ENCODE data around the gene TRIM34.
"Not testable (repeated sequence)": the region's sequence is repeated elsewhere in the genome, so short reads cannot be mapped to it uniquely, and the experiment has no call there.

Gene TRIM34

GRCh38 chr11:5596607-5597201 lies 28.1 kb upstream of the TRIM34 start, which contains the start of gene TRIM6:
Gene TRIM6, plus strand, starts transcription at chr11:5596637. Its CDS starts 261 bp downstream, at chr11:5596898.
- H3K9ac ChIP-seq (ENCODE audit: low read depth in 1 of 2, low read length in 2 of 2) = peak within 1 kb of the TSS; percentile 20 to 68
- no peaks in the 10 kb centered on the region for H3K4me1 ChIP-seq (ENCODE audit: control insufficient read depth in 2 of 2, insufficient read depth in 2 of 2, low read length in 2 of 2)
- H3K36me3 ChIP-seq (ENCODE audit: control insufficient read depth in 2 of 2, insufficient read depth in 2 of 2, low read length in 2 of 2) = no peaks in the 10 kb centered on the region
- H3K27ac ChIP-seq (ENCODE audit: low read depth in 2 of 2, low read length in 2 of 2) = no peak within 1 kb of the TSS
- no peaks in the 10 kb centered on the region for H3K9me3 ChIP-seq (ENCODE audit: control insufficient read depth in 2 of 2, low read length in 2 of 2)
- H3K27me3 ChIP-seq (ENCODE audit: control insufficient read depth in 2 of 2, insufficient read depth in 2 of 2, low read length in 2 of 2) = no peaks in the 10 kb centered on the region
- H3K4me3 ChIP-seq (ENCODE audit: low read length in 2 of 2) = peak within 1 kb of the TSS; percentile 61 to 77

GRCh38 chr11:5597953-5598352 lies 26.8 kb upstream of the TRIM34 start:
- H3K4me1 ChIP-seq (ENCODE audit: control insufficient read depth in 2 of 2, insufficient read depth in 2 of 2, low read length in 2 of 2) = no peaks in the 10 kb centered on the region
- H3K9me3 ChIP-seq (ENCODE audit: control insufficient read depth in 2 of 2, low read length in 2 of 2) = no peaks in the 10 kb centered on the region
- H3K27me3 ChIP-seq (ENCODE audit: control insufficient read depth in 2 of 2, insufficient read depth in 2 of 2, low read length in 2 of 2) = no peaks in the 10 kb centered on the region
- H3K9ac ChIP-seq (ENCODE audit: low read depth in 1 of 2, low read length in 2 of 2) = no peak overlapping the region
- no peak overlapping the region for H3K4me3 ChIP-seq (ENCODE audit: low read length in 2 of 2)
- no peak overlapping the region for H3K27ac ChIP-seq (ENCODE audit: low read depth in 2 of 2, low read length in 2 of 2)
- no peaks in the 10 kb centered on the region for H3K36me3 ChIP-seq (ENCODE audit: control insufficient read depth in 2 of 2, insufficient read depth in 2 of 2, low read length in 2 of 2)

- no peaks in the 10 kb centered on the region for H3K27me3 ChIP-seq (ENCODE audit: control insufficient read depth in 2 of 2, insufficient read depth in 2 of 2, low read length in 2 of 2)
- H3K36me3 ChIP-seq (ENCODE audit: control insufficient read depth in 2 of 2, insufficient read depth in 2 of 2, low read length in 2 of 2) = no peaks in the 10 kb centered on the region
- no peak overlapping the region for H3K4me3 ChIP-seq (ENCODE audit: low read length in 2 of 2)
- no peak overlapping the region for H3K27ac ChIP-seq (ENCODE audit: low read depth in 2 of 2, low read length in 2 of 2)
- no peaks in the 10 kb centered on the region for H3K9me3 ChIP-seq (ENCODE audit: control insufficient read depth in 2 of 2, low read length in 2 of 2)
- no peak overlapping the region for H3K9ac ChIP-seq (ENCODE audit: low read depth in 1 of 2, low read length in 2 of 2)
- H3K4me1 ChIP-seq (ENCODE audit: control insufficient read depth in 2 of 2, insufficient read depth in 2 of 2, low read length in 2 of 2) = no peaks in the 10 kb centered on the region
Observed at GRCh38 chr11:5600374-5600851, 24.4 kb upstream of the TRIM34 start.

GRCh38 chr11:5602791-5603190 lies 22.0 kb upstream of the TRIM34 start:
- H3K36me3 ChIP-seq (ENCODE audit: control insufficient read depth in 2 of 2, insufficient read depth in 2 of 2, low read length in 2 of 2); H3K27ac ChIP-seq (ENCODE audit: low read depth in 2 of 2, low read length in 2 of 2); H3K27me3 ChIP-seq (ENCODE audit: control insufficient read depth in 2 of 2, insufficient read depth in 2 of 2, low read length in 2 of 2); H3K9ac ChIP-seq (ENCODE audit: low read depth in 1 of 2, low read length in 2 of 2); H3K9me3 ChIP-seq (ENCODE audit: control insufficient read depth in 2 of 2, low read length in 2 of 2); H3K4me1 ChIP-seq (ENCODE audit: control insufficient read depth in 2 of 2, insufficient read depth in 2 of 2, low read length in 2 of 2); H3K4me3 ChIP-seq (ENCODE audit: low read length in 2 of 2): not testable (repeated sequence)

GRCh38 chr11:5603326-5603725 lies 21.5 kb upstream of the TRIM34 start:
- no peaks in the 10 kb centered on the region for H3K9me3 ChIP-seq (ENCODE audit: control insufficient read depth in 2 of 2, low read length in 2 of 2)
- no peak overlapping the region for H3K4me3 ChIP-seq (ENCODE audit: low read length in 2 of 2)
- no peaks in the 10 kb centered on the region for H3K36me3 ChIP-seq (ENCODE audit: control insufficient read depth in 2 of 2, insufficient read depth in 2 of 2, low read length in 2 of 2)
- no peak overlapping the region for H3K9ac ChIP-seq (ENCODE audit: low read depth in 1 of 2, low read length in 2 of 2)
- no peak overlapping the region for H3K27ac ChIP-seq (ENCODE audit: low read depth in 2 of 2, low read length in 2 of 2)
- no peaks in the 10 kb centered on the region for H3K4me1 ChIP-seq (ENCODE audit: control insufficient read depth in 2 of 2, insufficient read depth in 2 of 2, low read length in 2 of 2)
- no peaks in the 10 kb centered on the region for H3K27me3 ChIP-seq (ENCODE audit: control insufficient read depth in 2 of 2, insufficient read depth in 2 of 2, low read length in 2 of 2)

- Histone ChIP-seq H3K27me3 (ENCODE audit: control insufficient read depth in 2 of 2, insufficient read depth in 2 of 2, low read length in 2 of 2) (no peaks in the 10 kb centered on the region), H3K36me3 (ENCODE audit: control insufficient read depth in 2 of 2, insufficient read depth in 2 of 2, low read length in 2 of 2) (no peaks in the 10 kb centered on the region), H3K4me1 (ENCODE audit: control insufficient read depth in 2 of 2, insufficient read depth in 2 of 2, low read length in 2 of 2) (no peaks in the 10 kb centered on the region), H3K9ac (ENCODE audit: low read depth in 1 of 2, low read length in 2 of 2) (no peak overlapping the region), H3K4me3 (ENCODE audit: low read length in 2 of 2) (no peak overlapping the region), H3K27ac (ENCODE audit: low read depth in 2 of 2, low read length in 2 of 2) (no peak overlapping the region), H3K9me3 (ENCODE audit: control insufficient read depth in 2 of 2, low read length in 2 of 2) (no peaks in the 10 kb centered on the region)
Observed at GRCh38 chr11:5604896-5605295, 19.9 kb upstream of the TRIM34 start.

- no peak overlapping the region for H3K4me3 ChIP-seq (ENCODE audit: low read length in 2 of 2)
- H3K36me3 ChIP-seq (ENCODE audit: control insufficient read depth in 2 of 2, insufficient read depth in 2 of 2, low read length in 2 of 2) = no peaks in the 10 kb centered on the region
- H3K9ac ChIP-seq (ENCODE audit: low read depth in 1 of 2, low read length in 2 of 2) = no peak overlapping the region
- no peaks in the 10 kb centered on the region for H3K27me3 ChIP-seq (ENCODE audit: control insufficient read depth in 2 of 2, insufficient read depth in 2 of 2, low read length in 2 of 2)
- H3K27ac ChIP-seq (ENCODE audit: low read depth in 2 of 2, low read length in 2 of 2) = no peak overlapping the region
- no peaks in the 10 kb centered on the region for H3K4me1 ChIP-seq (ENCODE audit: control insufficient read depth in 2 of 2, insufficient read depth in 2 of 2, low read length in 2 of 2)
- H3K9me3 ChIP-seq (ENCODE audit: control insufficient read depth in 2 of 2, low read length in 2 of 2) = no peaks in the 10 kb centered on the region
Observed at GRCh38 chr11:5605849-5606248, 19.0 kb upstream of the TRIM34 start.

- Histone ChIP-seq H3K27me3 (ENCODE audit: control insufficient read depth in 2 of 2, insufficient read depth in 2 of 2, low read length in 2 of 2) (no peaks in the 10 kb centered on the region), H3K36me3 (ENCODE audit: control insufficient read depth in 2 of 2, insufficient read depth in 2 of 2, low read length in 2 of 2) (no peaks in the 10 kb centered on the region), H3K9me3 (ENCODE audit: control insufficient read depth in 2 of 2, low read length in 2 of 2) (no peaks in the 10 kb centered on the region), H3K4me3 (ENCODE audit: low read length in 2 of 2) (no peak overlapping the region), H3K9ac (ENCODE audit: low read depth in 1 of 2, low read length in 2 of 2) (no peak overlapping the region), H3K27ac (ENCODE audit: low read depth in 2 of 2, low read length in 2 of 2) (no peak overlapping the region), H3K4me1 (ENCODE audit: control insufficient read depth in 2 of 2, insufficient read depth in 2 of 2, low read length in 2 of 2) (no peaks in the 10 kb centered on the region)
Observed at GRCh38 chr11:5608808-5609207, 16.0 kb upstream of the TRIM34 start.

- no peaks in the 10 kb centered on the region for H3K4me1 ChIP-seq (ENCODE audit: control insufficient read depth in 2 of 2, insufficient read depth in 2 of 2, low read length in 2 of 2)
- H3K9me3 ChIP-seq (ENCODE audit: control insufficient read depth in 2 of 2, low read length in 2 of 2) = no peaks in the 10 kb centered on the region
- no peak overlapping the region for H3K27ac ChIP-seq (ENCODE audit: low read depth in 2 of 2, low read length in 2 of 2)
Observed at GRCh38 chr11:5610446-5610845, 14.4 kb upstream of the TRIM34 start.

GRCh38 chr11:5611627-5612026 lies 13.2 kb upstream of the TRIM34 start:
- Histone ChIP-seq H3K4me1 (ENCODE audit: control insufficient read depth in 2 of 2, insufficient read depth in 2 of 2, low read length in 2 of 2) (no peaks in the 10 kb centered on the region), H3K9me3 (ENCODE audit: control insufficient read depth in 2 of 2, low read length in 2 of 2) (no peaks in the 10 kb centered on the region), H3K27me3 (ENCODE audit: control insufficient read depth in 2 of 2, insufficient read depth in 2 of 2, low read length in 2 of 2) (no peaks in the 10 kb centered on the region), H3K4me3 (ENCODE audit: low read length in 2 of 2) (no peak overlapping the region), H3K9ac (ENCODE audit: low read depth in 1 of 2, low read length in 2 of 2) (no peak overlapping the region), H3K27ac (ENCODE audit: low read depth in 2 of 2, low read length in 2 of 2) (no peak overlapping the region), H3K36me3 (ENCODE audit: control insufficient read depth in 2 of 2, insufficient read depth in 2 of 2, low read length in 2 of 2) (no peaks in the 10 kb centered on the region)

More at GRCh38 chr11:5610446-5610845, 14.4 kb upstream of the TRIM34 start:
- no peaks in the 10 kb centered on the region for H3K27me3 ChIP-seq (ENCODE audit: control insufficient read depth in 2 of 2, insufficient read depth in 2 of 2, low read length in 2 of 2)
- H3K9ac ChIP-seq (ENCODE audit: low read depth in 1 of 2, low read length in 2 of 2) = no peak overlapping the region
- H3K4me3 ChIP-seq (ENCODE audit: low read length in 2 of 2) = no peak overlapping the region
- no peaks in the 10 kb centered on the region for H3K36me3 ChIP-seq (ENCODE audit: control insufficient read depth in 2 of 2, insufficient read depth in 2 of 2, low read length in 2 of 2)

Measured in mucosa of rectum (tissue), 2 donors.